K562 (cell line): ENCODE results near the gene RTL1.

Experiments
- EZH2 ChIP-seq: IDR thresholded peaks from 2 replicates; pipeline ENCODE4 v1.6.1; 2012; ENCODE audit warnings: low read depth, mild to moderate bottlenecking, inconsistent platforms, low read length, borderline replicate concordance
- HOXB6 ChIP-seq: fragments of 250-450 bp; sonication (Bioruptor Pico); IDR thresholded peaks from 2 replicates; pipeline ENCODE4 v1.5.1; 2022; ENCODE audit warnings: mild to moderate bottlenecking, borderline replicate concordance
- MAFK ChIP-seq: IDR thresholded peaks from 2 replicates; pipeline ENCODE4 v1.6.1; 2011; ENCODE audit warnings: low read length, improper control_type of control experiment
- MYNN ChIP-seq, 2 experiments: sonication (generic); formaldehyde crosslinking in 1 of 2; IDR thresholded peaks; 2 replicates each; pipeline versions ENCODE4 v1.5.0 to v1.6.1; 2016 to 2020; ENCODE audit warnings: antibody characterized with exemption in 1 of 2, missing genetic modification reagents in 1 of 2
- NR1H2 ChIP-seq: sonication (generic); formaldehyde crosslinking; IDR thresholded peaks from 2 replicates; pipeline ENCODE4 v1.4.0; 2020; ENCODE audit warnings: mild to moderate bottlenecking, missing genetic modification reagents
- PHF8 ChIP-seq: fragments of 200-600 bp; sonication (generic); IDR thresholded peaks from 2 replicates; pipeline ENCODE4 v1.6.1; 2012; ENCODE audit warnings: mixed run types, mild to moderate bottlenecking, inconsistent platforms, low read length, moderate library complexity, borderline replicate concordance
- SMAD1 ChIP-seq: fragments of 150-350 bp; IDR thresholded peaks from 2 replicates; pipeline ENCODE4 v1.6.1; 2014; ENCODE audit warnings: low read length, low read depth; ENCODE audit not compliant: partially characterized antibody
- SMC3 ChIP-seq: conservative IDR thresholded peaks from 2 replicates; pipeline ENCODE4 v1.6.1; 2011; ENCODE audit warnings: low read depth, low read length, improper control_type of control experiment; ENCODE audit not compliant: insufficient read depth
- USF2 ChIP-seq: sonication (generic); formaldehyde crosslinking; IDR thresholded peaks from 2 replicates; pipeline ENCODE4 v1.5.0; 2020; ENCODE audit warnings: missing genetic modification reagents
- ZBTB40 ChIP-seq, 2 experiments: fragments of 450-650 bp in 1 of 2; sonication (generic) in 1 of 2; formaldehyde crosslinking in 1 of 2; IDR thresholded peaks; 2 replicates each; pipeline versions ENCODE4 v1.7.1 to v1.9.0; 2016 to 2022; ENCODE audit warnings: inconsistent platforms in 1 of 2, mild to moderate bottlenecking in 1 of 2, missing genetic modification reagents in 1 of 2
- ZFP30 ChIP-seq: fragments of 250-450 bp; sonication (Bioruptor Pico); IDR thresholded peaks from 2 replicates; pipeline ENCODE4 v1.8.0; 2022; ENCODE audit warnings: moderate library complexity, mild to moderate bottlenecking, inconsistent platforms, borderline replicate concordance
- ZFP91 ChIP-seq: sonication (generic); formaldehyde crosslinking; IDR thresholded peaks from 2 replicates; pipeline ENCODE4 v1.8.0; 2022; ENCODE audit warnings: mild to moderate bottlenecking, missing genetic modification reagents
- ZNF124 ChIP-seq: sonication (generic); formaldehyde crosslinking; IDR thresholded peaks from 2 replicates; pipeline ENCODE4 v1.8.1; 2022; ENCODE audit warnings: missing genetic modification reagents
- TF ChIP-seq, protein P1 (sequence below), 2 experiments: fragments of 450-650 bp; conservative IDR thresholded peaks; 2 replicates each; pipeline ENCODE4 v1.6.1; 2017; ENCODE audit warnings: mild to moderate bottlenecking in 2 of 2, moderate library complexity in 2 of 2

DNA sequence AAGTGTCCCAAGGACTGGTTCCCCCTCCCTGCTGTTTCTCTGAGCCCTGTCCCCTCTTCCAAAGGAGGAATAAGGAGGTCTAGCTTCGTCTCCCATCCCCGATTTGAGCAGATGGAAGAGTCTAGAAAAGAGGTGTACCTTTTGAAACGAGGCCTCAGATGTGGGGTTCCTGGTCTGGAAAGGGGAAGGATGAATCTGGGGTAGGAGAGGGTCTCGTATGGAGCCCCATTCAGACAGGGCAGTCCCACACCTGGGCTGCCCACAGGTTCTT lies 64.3 kb downstream of the RTL1 start:
- TF ChIP-seq PHF8 (no peak), ZFP91 (no peak), NR1H2 (CRISPR knock-in tag) (no peak), SMC3 (no peak), EZH2 (no peak), SMAD1 (no peak), USF2 (CRISPR knock-in tag) (no peak), HOXB6 (CRISPR knock-in tag) (no peak), MAFK (no peak), ZBTB40 (IDR thresholded peaks at IDR 0.05) (no peak), ZBTB40 (CRISPR knock-in tag; IDR thresholded peaks at IDR 0.05) (no peak), ZFP30 (CRISPR knock-in tag) (no peak), MYNN (IDR thresholded peaks at IDR 0.05) (no peak), MYNN (CRISPR knock-in tag; IDR thresholded peaks at IDR 0.05) (no peak), ZNF124 (CRISPR knock-in tag) (no peak)
- TF ChIP-seq, protein P1, sequence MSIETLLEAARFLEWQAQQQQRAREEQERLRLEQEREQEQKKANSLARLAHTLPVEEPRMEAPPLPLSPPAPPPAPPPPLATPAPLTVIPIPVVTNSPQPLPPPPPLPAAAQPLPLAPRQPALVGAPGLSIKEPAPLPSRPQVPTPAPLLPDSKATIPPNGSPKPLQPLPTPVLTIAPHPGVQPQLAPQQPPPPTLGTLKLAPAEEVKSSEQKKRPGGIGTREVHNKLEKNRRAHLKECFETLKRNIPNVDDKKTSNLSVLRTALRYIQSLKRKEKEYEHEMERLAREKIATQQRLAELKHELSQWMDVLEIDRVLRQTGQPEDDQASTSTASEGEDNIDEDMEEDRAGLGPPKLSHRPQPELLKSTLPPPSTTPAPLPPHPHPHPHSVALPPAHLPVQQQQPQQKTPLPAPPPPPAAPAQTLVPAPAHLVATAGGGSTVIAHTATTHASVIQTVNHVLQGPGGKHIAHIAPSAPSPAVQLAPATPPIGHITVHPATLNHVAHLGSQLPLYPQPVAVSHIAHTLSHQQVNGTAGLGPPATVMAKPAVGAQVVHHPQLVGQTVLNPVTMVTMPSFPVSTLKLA (conservative IDR thresholded peaks at IDR 0.05): no peak
